NCI-H2227 (cell line): Measurements from ENCODE around the gene OR2V2.
"Not testable (repeated sequence)": the region's sequence is repeated elsewhere in the genome, so short reads cannot be mapped to it uniquely, and the experiment has no call there.

ENCODE experiments used
- DNase-seq: peaks from one replicate; lab custom pipeline; 2025; ENCODE audit not compliant: unreplicated experiment; lab: John Stamatoyannopoulos, UW

OR2V2 gene

DNA sequence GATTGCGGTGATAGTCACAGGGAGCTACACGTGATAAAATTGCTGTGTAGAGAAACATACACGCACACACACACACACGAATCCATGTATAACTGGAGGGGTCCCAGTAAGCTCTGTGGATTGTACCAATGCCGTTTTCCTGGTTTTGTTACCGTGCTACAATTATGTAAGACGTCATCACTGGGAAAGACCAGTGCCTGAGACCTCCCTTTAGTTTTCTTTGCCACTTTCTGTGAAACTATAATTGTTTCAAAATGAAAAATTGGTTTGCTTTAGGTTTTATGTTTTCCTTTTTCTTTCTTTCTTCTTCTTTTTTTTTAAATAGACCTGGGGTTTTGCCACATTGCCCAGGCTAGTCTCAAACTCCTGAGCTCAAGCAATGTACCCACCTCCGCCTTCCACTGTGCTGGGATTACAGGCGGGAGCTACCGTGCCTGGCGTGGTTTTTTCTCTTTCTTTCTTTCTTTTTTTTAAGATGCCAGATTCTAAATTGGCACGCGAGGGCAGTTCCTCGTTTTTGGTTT is 21.3 kb downstream of the OR2V2 start:
- DNase-seq, result peak; percentile 47

DNA sequence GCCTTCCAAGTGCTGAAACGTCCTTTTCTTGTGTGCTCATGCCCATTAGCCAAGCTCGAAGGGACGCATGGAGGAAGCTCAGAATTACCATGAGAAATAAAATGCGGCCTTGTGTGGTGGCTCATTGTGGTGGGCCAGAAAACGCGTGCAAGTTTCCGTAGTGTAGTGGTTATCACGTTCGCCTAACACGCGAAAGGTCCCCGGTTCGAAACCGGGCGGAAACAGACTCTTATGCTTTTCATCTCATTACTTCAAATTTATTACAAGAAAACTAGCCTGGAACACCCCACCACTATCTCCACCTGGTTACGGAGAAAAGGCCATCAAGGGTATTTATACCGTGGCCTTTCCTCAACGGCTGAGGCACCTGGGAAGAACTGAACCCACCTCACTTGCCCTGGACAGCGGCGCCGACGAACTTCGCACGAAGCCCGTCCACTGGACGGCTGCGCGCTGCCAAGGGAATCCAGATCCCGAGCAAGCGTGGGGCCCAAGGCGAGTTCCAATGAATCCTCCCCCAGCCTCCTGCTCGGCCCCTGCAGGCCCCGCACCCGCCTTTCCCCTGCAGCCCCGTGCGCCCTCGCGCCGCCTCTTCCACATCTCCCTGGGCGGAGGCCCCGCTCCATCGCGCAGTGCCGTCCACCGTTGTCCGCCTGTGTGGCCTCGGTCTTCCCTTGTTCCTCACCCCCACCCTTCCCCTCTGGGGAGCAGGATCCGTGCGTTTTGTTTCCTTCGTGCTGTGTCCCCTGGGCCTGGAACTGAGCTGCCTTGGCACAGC is 22.3 kb downstream of the OR2V2 start:
- DNase-seq, result peak; percentile 74

DNA sequence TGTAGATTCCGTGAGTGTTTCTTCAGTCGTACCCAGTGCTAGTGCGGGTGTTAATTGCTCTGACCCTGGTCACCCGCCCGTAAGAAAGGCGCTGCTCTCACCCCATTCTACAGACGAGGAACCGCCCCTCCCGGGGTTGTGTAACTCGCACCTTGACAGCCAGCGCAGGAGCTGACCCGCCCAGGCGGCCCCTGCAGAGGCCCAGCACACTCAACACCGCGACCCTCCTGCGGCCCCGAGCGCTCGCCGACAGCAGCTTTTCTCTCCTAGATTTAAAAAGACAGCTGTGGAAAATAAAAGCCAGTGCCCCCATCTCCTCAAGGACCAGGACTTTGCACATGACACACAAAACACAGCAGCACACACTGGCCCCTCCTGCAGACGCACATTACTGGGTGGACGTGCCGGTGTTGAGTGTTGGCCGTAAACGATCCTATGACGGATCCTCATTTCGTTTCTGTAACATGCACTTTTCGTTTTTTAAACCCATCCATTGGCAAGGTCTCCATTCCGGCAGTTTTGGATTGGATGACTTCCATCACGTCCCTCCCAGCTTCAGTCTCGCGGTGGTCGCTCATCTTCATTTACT is 22.9 kb downstream of the OR2V2 start:
- peak; percentile 62 for DNase-seq

DNA sequence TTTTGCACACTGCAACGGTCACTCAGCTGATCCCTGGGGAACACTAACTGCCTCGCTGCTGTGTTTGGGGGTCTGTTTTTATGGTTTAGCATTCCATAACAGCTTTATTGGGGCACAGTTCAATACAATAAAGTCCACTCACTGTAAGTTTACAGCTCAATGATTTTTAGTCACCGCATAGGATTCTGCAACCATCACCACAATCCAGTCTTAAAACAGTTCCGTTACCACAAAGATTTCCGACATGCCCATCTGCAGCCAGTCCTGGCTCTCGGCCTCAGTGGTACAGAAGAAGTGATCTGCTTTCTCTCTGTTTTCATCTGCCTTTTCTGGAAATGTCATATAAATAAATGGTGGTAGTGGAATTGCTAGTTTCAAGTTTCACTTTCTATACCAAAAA is 23.6 kb downstream of the OR2V2 start:
- DNase-seq, result no peak

DNA sequence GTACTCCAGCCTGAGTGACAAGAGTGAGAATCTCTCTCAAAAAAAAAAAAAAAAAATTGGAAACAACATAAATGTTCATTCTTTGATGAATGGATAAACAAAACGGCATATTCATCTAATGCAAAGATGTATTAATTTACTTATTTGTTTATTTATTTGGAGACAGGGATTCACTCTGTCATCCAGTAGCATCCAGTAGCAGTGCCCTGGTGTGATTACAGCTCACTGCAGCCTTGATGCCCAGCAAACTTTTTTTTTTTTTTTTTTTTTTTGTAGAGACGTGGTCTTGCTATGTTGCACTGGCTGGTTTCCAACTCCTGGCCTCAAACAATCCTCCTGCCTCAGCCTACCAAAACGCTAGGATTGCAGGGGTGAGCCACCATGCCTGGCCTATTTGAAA is 24.4 kb downstream of the OR2V2 start:
- DNase-seq, result no peak

DNA sequence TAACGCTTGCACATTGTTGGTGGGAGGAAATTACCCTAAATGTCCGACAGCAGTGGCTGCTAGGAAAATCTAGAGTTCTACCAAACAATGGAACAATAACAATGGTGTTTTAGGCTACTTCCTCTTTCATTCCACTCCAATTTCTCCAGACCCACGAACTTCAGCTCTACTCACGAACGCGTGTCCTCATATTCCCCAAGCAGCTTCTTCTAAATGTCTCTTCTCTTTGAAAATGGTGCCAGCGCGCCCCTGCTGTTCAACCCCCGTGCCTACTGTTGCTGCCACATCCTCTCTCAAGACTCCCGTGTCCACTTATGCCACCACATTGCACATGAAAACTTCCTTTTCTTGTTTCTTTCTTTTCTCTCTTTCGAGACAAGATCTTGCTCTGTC is 25.6 kb downstream of the OR2V2 start:
- no peak for DNase-seq

DNA sequence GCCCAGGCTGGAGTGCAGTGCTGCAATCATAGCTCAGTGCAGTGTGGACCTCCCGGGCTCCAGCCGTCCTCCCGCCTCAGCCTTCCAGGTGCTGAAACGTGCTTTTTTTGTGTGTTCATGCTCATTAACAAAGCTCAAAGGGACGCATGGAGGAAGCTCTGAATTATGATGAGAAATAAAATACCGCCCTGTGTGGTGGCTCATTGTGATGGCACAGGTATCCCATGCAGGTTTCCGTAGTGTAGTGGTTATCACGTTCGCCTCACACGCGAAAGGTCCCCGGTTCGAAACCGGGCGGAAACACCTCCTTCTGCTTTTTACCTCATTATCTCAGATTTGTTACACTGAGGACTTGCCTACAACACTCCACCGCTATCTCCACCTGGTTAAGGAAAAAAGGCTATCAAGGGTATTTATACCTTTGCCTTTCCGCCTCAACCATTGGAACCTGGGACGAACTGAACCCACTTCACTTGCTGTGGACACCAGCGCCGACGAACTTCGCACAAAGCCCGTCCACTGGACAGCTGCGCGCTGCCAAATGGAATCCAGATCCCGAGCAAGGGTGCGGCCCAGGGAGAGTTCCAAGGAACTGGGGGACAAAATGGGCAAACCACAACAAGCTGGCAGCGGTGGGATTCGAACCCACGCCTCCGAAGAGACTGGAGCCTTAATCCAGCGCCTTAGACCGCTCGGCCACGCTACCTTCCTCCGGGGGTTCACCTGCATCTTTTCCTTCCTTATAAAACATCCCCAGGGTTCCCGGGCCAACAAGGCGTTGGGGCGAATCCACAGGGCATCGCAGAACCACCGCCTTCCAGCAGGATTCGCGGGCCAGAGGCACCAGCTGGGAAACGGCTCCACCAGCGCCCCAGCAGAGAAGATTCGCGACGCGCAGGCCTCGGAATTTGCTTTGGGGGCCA is 26.3 kb downstream of the OR2V2 start:
- DNase-seq, result no peak

DNA sequence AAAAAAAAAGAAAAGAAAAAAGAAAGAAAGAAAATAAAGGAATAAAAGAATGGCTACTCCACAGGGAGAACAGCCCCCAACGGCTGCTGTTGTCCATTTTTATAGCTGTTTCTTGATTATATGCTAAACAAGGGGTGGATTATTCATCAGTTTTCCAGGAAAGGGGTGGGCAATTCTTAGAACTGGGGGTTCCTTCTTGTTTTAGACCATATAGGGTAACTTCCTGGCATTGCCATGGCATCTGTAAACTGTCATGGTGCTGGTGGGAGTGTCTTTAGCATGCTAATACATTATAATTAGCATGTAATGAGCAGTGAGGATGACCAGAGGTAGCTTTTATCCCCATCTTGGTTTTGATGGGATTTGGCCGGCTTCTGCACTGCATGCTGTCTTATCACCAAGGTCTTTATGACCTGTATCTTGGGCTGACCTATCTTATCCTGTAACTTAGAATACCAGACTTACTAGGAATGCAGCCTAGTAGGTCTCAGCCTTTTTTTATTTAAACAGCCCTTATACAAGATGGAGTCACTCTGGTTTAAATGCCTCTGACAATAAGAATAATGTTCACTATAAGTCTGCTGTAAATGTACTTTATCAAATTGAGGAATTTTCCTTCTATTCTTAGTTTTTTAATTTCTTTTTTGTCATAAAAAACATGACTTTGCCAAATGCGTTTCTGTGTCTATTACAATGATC is 29.0 kb downstream of the OR2V2 start:
- no peak for DNase-seq

DNA sequence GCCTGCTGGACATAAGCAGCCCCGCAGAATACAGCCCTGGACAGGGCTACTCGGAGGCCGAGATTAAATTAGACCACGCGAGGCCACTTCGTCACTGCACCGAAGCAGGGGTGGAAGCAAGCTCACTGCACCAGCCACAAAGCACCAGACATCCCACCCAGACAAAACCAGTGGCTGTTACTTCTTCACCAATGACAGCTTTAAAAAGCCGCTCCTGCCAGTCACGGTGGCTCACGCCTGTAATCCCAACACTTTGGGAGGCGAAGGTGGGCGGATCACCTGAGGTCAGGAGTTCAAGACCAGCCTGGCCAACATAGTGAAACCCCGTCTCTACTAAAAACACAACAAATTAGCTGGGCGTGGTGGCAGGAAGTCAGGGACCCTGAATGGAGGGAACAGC is 30.2 kb downstream of the OR2V2 start:
- not testable (repeated sequence) for DNase-seq

DNA sequence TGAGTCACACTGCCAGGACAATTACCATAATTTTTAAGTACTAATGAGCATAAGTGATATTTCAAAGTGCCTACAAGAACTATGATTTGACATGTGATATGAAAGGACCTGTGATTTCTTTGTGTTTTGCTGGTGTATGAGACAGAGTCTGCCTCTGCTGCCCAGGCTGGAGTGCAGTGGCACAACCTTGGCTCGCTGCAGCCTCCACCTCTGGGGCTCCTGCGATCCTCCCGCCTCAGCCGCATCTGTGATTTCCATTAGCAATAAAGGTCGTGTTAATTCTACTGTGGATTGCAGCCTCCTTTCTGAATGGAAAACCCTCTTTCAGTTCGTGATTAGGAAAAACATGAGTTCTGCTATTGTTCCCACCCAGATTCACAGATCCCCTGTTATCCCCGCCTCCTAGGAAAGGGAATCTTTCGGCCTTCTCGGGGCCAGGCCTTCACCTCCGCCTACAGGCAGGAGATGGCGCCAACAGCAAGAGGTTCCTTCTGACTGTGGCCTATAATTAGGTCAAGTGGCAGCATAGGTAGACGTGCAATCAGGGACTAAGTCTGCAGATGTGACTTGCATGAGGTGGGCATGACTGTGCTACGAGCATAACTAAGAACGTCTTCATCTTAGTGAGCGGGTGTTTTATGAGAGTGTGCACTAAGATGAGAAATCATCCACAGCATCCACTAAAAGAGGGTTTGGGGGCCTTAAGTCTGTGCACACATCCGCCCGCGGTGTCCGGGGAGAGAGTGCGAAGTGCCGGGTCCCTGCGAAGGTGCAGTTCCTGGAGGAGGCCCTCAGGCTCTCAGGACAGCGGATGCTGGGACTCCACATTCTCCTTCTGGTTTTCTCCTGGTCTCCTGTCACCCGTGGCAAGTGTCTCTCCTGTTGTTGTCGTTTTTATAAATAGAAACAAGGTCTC is 34.5 kb downstream of the OR2V2 start:
- DNase-seq, result no peak

DNA sequence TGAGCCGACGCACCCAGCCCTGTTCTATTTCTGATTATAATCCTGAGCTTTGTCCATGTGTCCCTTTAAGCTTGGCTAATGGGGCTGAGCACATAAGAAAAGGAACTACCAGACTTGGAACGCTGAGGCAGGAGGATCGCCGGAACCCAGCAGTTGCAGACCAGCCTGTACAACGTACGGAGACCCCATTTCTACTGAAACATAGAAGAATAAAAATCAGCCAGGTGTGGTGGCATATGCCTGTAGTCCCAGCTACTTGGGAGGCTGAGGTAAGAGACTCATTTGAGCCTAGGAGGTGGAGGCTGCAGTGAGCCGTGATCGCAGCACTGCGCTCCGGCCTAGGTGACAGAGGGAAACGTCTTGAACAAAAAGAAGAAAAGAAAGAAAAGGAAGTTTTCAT is 35.3 kb downstream of the OR2V2 start:
- no peak for DNase-seq

DNA sequence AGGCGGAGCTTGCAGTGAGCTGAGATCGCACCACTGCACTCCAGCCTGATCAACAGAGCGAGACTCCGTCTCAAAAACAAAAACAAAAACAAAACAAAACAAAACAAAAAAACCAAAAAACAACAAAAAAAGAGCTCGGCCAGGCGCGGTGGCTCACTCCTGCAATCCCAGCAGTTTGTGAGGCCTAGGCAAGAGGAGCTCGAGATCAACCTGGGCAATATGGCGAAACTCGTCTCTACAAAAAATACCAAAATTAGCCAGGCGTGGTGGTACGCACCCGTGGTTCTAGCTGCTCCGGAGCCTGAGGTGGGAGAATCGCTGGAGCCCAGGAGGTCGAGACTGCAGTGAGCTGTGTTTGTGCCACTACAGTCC is 37.4 kb downstream of the OR2V2 start:
- no peak for DNase-seq

DNA sequence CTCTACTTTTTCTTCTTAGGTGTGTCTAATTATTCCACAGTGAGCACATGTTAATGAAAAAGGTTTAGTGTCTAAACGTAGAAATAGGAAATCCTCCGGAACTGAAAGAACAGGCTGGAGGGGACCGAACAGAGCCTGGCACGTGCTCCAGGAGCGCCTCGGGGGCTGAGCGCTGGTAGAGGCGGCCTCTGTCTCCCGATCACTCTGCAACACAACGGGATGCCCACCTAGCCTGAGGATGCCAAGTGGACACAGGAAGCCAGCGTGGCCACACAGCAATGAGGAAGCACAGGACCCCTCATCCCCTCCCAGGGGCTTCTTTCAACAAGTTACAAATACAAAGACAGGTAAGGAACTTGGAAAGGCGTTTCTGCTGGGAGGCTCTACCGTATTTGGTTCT is 38.2 kb downstream of the OR2V2 start:
- DNase-seq, result no peak

DNA sequence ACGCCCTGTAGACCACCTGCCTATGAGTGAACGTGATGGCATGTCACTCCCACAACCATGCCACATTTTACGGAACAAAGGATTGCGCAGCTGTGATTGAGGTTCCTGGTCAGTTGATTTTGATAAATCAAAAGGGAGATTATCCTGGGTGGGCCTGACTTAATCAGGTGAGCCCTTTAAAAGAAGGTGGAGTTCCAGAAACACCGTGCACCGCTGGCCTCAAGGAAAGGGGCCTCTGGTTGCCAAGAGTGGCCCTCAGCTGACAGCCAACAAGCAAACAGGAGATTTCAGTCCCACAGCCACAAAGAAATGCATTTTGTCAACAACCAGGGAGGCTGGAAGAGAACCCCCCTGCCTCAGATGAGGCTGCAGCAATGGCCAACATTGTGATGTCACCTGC is 38.6 kb downstream of the OR2V2 start:
- DNase-seq, result no peak

DNA sequence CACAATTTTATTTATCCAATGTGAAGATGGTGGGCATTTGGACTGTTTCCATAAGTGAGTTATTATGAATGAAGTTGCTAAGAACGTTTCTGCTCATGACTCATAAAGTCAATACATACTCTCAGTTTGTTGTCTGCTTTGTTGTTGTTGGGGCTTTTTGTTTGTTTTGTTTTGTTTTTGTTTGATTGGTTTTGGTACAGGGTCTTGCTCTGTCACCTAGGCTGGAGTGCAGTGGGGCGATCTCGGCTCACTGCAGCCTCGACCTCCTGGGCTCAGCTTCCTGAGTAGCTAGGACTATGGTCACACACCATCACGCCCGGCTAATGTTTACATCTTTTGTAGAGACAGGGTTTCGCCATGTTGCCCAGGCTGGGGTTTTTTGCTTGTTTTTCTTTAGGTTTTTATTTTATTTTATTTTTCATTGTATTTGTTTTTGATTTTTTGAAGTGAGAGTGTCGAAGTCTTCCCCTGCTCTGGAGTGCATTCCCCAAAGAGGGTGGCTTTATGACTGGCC is 39.7 kb downstream of the OR2V2 start:
- no peak for DNase-seq

DNA sequence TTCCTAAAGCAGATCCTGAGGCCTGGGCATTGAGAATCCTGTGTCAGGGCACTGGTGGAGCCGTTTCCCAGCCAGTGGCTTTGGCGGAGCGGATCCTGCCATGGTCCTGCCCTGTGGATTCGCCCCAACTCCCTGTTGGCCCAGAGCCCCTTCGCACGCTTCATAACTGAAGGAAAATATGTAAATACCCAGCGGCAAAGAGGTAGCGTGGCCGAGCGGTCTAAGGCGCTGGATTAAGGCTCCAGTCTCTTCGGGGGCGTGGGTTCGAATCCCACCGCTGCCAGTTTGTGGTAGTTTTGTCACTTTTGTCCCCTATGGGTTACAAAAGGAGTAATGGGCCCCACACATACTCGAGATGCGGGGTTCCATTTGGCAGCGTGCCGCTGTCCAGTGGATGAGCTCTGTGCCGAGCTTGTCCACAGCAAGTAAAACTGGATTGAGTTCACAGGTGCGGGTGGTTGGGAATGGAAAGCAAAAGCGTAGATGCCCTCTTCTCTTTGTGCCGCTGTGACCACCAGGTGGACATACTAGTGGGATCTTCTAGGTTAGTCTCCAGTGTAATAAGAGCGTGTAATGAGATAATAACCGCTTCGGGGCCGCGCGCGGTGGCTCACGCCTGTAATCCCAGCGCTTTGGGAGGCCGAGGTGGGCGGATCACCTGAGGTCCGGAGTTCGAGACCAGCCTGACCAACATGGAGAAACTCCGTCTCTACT is 40.3 kb downstream of the OR2V2 start:
- no peak for DNase-seq

DNA sequence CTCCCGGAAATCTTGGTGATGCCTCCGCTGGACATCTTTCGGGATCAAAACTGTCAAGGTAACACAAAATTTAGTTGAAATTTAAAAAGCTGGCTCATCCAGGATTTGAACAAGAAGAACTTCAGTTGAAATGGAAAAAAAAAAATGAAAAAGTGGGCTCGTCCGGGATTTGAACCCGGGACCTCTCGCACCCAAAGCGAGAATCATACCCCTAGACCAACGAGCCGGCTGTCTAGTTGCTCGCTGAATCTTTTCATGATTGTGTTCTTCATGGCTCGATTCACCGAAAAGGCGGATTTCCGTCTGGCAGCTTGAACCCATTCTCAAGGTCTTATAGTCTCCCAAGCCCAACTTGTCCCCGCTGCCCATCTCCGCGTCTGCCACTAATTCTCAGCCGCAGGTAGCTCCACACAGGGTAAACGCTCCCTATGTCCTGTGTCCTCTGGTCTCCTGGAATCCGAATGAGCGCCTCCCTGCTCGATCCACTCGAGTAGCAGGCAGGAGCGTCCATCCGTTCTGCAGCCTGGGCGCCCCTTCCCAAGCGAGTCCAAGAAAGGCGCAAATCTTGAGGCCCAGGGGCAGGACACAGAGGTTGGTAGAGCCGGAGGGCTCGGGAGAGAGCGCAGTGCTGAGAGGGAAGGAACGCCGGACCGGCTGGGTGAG is 41.4 kb downstream of the OR2V2 start:
- DNase-seq, result no peak

DNA sequence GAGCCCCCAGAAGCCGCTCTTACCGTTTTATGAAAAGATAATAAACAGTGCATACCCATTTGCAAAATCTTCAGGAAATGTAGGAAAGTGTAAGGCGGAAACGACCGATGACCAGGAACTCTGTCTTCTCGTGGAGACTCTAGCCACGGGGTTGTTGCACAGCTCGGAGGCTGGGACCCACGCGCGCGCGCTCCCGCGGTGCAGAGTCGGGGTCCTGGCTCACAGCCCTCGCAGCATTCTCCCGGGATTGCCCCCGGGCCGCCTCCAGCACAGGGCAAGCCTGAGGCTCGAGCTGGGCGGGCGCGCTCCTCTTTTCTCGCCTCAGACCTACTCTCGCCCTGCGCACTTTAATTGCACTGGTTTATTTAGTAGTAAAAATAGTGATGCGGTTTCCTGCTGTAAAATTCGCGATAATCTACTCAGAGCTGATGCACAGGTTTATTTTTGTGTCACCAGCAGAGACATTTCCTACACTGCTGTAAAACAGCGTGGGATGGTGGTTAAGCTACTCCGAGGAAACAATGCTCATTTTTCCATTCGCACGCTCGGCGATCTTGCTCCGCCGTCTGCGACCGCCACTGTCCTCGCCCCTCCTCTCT is 42.1 kb downstream of the OR2V2 start:
- no peak for DNase-seq
